Measurements from ENCODE around the gene NLGN1. TPM values are rescaled to one million over a fixed set of nuclear protein-coding genes. Genes with fewer than 3 reads are reported as not detected.

Gene NLGN1
- total and polyA plus RNA-seq, 2 of the 13 experiments (the other 11 are each of a cell fraction or from before 2014, with no cell fraction given), result not detected

DNA sequence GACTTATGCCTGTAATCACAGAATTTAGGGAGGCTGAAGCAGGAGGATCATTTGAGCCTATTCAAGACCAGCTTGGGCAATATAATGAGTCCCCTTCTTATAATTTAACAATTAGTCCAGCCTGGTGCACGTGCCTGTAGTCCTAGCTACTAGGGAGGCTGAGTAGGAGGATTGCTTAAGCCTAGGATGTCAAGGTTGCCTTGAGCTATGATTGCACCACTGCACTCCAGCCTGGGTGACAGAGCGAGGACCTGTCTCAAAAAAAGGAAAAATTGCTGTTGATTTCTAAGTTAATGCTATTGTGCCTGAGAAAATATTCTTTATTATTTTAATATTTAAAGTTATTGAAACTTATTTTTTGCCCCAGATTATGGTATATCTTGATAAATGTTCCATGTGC is 159.0 kb downstream of the NLGN1 start (continued):
- TF ChIP-seq, protein P1, sequence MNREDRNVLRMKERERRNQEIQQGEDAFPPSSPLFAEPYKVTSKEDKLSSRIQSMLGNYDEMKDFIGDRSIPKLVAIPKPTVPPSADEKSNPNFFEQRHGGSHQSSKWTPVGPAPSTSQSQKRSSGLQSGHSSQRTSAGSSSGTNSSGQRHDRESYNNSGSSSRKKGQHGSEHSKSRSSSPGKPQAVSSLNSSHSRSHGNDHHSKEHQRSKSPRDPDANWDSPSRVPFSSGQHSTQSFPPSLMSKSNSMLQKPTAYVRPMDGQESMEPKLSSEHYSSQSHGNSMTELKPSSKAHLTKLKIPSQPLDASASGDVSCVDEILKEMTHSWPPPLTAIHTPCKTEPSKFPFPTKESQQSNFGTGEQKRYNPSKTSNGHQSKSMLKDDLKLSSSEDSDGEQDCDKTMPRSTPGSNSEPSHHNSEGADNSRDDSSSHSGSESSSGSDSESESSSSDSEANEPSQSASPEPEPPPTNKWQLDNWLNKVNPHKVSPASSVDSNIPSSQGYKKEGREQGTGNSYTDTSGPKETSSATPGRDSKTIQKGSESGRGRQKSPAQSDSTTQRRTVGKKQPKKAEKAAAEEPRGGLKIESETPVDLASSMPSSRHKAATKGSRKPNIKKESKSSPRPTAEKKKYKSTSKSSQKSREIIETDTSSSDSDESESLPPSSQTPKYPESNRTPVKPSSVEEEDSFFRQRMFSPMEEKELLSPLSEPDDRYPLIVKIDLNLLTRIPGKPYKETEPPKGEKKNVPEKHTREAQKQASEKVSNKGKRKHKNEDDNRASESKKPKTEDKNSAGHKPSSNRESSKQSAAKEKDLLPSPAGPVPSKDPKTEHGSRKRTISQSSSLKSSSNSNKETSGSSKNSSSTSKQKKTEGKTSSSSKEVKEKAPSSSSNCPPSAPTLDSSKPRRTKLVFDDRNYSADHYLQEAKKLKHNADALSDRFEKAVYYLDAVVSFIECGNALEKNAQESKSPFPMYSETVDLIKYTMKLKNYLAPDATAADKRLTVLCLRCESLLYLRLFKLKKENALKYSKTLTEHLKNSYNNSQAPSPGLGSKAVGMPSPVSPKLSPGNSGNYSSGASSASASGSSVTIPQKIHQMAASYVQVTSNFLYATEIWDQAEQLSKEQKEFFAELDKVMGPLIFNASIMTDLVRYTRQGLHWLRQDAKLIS (CRISPR knock-in tag; IDR thresholded peaks at IDR 0.05), result no peak
- TF ChIP-seq IRX3 (CRISPR knock-in tag; IDR thresholded peaks at IDR 0.05; ENCODE audit: borderline replicate concordance, low read depth), result no peak
- TF ChIP-seq SMARCE1 (IDR thresholded peaks at IDR 0.05; ENCODE audit: borderline replicate concordance), result no peak
- TF ChIP-seq NCOA5 (CRISPR knock-in tag; IDR thresholded peaks at IDR 0.05), result no peak
- no peak for TF ChIP-seq ZNF674 (CRISPR knock-in tag; IDR thresholded peaks at IDR 0.05; ENCODE audit: low read depth)
- no peak for TF ChIP-seq DNMT1 (CRISPR knock-in tag; IDR thresholded peaks at IDR 0.05)
- no peak for TF ChIP-seq MATR3 (CRISPR knock-in tag; IDR thresholded peaks at IDR 0.05)
- TF ChIP-seq, protein P2, sequence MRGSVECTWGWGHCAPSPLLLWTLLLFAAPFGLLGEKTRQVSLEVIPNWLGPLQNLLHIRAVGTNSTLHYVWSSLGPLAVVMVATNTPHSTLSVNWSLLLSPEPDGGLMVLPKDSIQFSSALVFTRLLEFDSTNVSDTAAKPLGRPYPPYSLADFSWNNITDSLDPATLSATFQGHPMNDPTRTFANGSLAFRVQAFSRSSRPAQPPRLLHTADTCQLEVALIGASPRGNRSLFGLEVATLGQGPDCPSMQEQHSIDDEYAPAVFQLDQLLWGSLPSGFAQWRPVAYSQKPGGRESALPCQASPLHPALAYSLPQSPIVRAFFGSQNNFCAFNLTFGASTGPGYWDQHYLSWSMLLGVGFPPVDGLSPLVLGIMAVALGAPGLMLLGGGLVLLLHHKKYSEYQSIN (CRISPR knock-in tag; IDR thresholded peaks at IDR 0.05; ENCODE audit: borderline replicate concordance), result no peak
- TF ChIP-seq, protein P3, sequence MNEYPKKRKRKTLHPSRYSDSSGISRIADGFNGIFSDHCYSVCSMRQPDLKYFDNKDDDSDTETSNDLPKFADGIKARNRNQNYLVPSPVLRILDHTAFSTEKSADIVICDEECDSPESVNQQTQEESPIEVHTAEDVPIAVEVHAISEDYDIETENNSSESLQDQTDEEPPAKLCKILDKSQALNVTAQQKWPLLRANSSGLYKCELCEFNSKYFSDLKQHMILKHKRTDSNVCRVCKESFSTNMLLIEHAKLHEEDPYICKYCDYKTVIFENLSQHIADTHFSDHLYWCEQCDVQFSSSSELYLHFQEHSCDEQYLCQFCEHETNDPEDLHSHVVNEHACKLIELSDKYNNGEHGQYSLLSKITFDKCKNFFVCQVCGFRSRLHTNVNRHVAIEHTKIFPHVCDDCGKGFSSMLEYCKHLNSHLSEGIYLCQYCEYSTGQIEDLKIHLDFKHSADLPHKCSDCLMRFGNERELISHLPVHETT (CRISPR knock-in tag; conservative IDR thresholded peaks at IDR 0.05), result no peak
- TF ChIP-seq, protein P4, sequence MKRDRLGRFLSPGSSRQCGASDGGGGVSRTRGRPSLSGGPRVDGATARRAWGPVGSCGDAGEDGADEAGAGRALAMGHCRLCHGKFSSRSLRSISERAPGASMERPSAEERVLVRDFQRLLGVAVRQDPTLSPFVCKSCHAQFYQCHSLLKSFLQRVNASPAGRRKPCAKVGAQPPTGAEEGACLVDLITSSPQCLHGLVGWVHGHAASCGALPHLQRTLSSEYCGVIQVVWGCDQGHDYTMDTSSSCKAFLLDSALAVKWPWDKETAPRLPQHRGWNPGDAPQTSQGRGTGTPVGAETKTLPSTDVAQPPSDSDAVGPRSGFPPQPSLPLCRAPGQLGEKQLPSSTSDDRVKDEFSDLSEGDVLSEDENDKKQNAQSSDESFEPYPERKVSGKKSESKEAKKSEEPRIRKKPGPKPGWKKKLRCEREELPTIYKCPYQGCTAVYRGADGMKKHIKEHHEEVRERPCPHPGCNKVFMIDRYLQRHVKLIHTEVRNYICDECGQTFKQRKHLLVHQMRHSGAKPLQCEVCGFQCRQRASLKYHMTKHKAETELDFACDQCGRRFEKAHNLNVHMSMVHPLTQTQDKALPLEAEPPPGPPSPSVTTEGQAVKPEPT (CRISPR knock-in tag; IDR thresholded peaks at IDR 0.05; ENCODE audit: low read depth), result no peak
- TF ChIP-seq, protein P5, sequence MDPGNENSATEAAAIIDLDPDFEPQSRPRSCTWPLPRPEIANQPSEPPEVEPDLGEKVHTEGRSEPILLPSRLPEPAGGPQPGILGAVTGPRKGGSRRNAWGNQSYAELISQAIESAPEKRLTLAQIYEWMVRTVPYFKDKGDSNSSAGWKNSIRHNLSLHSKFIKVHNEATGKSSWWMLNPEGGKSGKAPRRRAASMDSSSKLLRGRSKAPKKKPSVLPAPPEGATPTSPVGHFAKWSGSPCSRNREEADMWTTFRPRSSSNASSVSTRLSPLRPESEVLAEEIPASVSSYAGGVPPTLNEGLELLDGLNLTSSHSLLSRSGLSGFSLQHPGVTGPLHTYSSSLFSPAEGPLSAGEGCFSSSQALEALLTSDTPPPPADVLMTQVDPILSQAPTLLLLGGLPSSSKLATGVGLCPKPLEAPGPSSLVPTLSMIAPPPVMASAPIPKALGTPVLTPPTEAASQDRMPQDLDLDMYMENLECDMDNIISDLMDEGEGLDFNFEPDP (CRISPR knock-in tag; conservative IDR thresholded peaks at IDR 0.05), result no peak
- no peak for TF ChIP-seq ESRRA (CRISPR knock-in tag; IDR thresholded peaks at IDR 0.05; ENCODE audit: low read depth)
